ENCODE measurements around the gene SEMA4A.
A peak's percentile ranks its signal among the peaks of the same experiment; 100 is the strongest.
"Not testable (repeated sequence)": the region's sequence is repeated elsewhere in the genome, so short reads cannot be mapped to it uniquely, and the experiment has no call there.

Gene SEMA4A

DNA sequence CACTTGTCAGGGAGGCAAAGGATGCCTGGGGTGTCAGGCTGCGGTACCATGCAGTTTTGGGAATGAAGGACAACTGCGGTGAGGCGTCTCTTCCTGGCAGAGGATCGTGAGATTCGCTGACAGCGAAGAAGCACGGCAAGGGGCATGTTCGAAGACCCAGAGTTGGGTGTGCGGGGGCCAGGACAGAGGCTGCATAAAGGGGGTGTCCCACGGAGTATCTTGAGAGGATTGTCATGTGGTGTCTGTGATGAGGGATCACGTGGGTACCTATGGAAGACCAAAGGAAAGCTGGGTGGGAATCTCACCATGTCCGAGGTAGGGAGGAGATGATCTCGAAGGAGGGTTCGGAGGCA, 40.9 kb downstream of the SEMA4A start:
- DNase-seq (ENCODE audit: low read depth in 2 of 2): no peak

DNA sequence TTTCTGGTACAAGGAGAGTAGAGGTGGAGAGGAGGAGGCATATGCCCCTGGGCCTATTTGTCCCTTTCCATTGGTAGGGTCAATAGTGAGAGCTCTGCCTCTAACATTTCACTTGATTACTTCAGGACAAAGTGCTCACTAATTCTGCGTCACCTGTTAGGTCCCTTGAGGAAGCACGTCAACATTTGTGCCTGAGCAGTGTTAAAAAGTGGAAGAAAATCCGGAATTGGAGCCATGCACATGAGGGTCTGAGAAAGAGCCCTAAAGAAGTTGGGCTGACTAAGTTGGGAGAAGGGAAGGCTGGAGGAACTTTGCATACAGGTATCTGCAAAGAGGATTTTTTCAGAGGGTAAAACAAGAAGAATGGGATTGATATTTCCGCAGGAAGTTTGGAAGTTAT, 42.5 kb downstream of the SEMA4A start:
- no peak for DNase-seq (ENCODE audit: low read depth in 2 of 2)

DNA sequence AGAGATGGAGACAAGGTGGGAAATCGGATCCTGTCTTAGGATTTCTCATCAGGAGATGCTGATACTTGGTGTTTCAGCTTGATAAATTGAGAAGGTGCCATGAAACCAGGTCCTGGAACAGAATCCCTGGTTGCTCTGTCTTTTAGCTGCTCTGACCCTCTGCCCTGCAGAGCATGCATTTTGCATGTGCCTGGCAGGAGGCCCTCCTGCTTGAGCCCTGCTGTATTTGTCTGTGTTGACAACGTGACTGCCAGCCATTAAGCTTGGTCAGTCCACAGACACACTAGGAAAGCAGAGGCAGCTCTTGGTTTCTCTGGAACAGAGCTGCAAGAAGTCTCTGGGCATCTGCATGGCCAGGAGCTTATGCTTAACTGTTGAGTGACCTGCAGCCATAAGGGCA, 43.1 kb downstream of the SEMA4A start:
- no peak for DNase-seq (ENCODE audit: low read depth in 2 of 2)

DNA sequence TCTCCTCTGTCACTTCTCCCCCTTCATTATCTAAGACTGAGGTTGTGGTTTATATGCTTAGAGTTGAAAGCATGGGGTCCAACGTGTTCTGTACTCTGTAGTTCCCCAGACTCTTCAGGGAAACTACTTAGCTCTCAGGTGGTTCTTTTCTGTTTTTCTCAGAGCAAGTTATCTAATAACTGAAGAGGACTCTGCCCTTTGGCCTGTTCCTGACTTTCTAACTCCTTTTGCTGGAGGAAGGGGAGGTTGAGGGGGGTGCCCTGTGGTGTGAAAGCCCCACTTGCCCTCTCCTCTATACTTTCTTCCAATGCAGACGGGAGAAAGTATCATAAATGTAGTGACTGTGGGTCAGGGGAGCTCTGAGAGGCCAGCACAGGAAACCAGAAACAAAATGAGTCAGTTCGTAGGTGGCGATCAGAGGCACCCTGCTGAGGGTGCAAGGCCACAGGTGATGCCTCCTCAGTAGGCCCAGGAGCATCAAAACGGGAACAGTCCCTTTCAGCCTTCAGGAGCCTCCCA, 45.5 kb downstream of the SEMA4A start:
- DNase-seq (ENCODE audit: low read depth in 2 of 2): no peak

DNA sequence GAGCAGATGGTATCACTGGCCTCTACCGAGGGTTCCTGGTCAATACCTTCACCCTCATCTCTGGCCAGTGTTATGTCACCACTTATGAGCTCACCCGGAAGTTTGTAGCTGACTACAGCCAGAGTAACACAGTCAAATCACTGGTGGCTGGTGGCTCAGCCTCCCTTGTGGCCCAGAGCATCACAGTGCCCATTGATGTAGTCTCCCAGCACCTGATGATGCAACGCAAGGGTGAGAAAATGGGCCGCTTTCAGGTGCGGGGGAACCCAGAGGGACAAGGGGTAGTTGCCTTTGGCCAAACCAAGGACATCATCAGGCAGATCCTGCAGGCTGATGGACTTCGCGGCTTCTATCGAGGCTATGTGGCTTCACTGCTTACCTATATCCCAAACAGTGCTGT, 46.7 kb downstream of the SEMA4A start:
- DNase-seq (ENCODE audit: low read depth in 2 of 2): no peak

DNA sequence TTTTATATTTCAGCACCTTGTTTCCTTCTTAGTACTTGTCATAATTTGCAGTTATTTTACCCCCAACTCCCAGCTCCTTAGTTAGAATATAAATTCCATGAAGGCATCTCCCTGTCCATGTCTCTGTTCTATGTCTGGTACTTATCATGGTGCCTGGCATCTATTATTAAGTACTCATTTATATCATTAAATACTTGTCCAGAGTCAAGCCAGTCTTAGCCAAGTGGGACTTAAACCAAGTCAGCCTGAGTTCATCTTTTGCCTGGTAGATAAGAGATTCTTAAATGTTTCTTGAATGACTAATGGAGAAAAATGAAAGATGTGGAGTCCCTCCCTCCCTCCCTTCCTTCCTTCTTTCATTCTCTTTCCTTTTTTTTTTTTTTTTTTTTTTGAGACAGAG, 49.9 kb downstream of the SEMA4A start:
- no peak for DNase-seq (ENCODE audit: low read depth in 2 of 2)

DNA sequence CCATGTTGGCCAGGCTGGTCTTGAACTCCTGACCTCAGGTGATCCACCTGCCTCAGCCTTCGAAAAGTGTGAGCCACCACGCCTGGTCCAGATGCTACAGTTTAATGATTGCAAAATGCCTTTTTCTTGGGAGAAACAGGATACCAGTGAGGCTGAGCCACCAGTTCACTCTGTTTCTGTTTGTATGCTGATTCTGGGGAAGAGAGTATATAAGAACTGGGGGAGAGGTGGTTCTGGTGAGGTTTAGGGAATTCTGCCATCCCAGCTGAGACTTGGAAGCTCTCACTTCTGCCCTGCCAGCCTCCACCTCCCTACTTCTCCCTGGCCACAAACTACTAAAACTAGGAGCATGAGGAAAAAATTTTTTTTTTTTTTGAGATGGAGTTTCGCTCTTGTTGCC, 51.3 kb downstream of the SEMA4A start:
- DNase-seq (ENCODE audit: low read depth in 2 of 2): no peak

DNA sequence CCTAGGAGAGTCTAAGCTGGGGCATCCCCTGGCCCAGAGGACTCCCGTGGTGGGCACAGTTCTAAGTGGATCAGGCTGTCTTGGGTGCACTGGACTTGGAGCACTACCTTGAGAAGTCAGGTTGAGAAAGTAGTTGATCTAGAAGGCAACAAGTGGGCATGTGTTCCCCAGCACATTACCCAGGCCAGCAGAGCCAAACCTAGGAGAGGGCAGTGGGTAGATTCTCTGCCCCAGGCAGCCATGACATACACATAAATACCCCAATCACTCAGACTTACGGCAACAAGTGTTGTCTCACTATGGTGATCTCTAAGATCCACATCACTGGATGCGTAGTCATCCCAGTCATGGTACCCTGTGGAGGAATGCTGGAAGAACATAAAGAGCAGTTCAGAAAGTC, 57.9 kb downstream of the SEMA4A start:
- no peak for DNase-seq (ENCODE audit: low read depth in 2 of 2)

DNA sequence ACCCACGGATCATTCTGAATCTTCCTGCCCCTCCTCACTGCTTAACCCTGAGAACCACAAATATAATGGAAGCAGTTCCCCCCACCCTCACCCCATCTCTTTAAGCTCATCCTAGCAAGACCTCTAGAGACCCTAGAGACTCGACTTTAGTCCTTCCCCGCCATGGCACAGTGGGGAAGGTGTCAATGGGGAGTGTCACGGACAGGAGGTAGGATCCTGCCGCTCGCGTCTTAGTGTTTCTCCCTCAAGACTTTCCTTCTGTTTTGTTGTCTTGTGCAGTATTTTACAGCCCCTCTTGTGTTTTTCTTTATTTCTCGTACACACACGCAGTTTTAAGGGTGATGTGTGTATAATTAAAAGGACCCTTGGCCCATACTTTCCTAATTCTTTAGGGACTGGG, 58.7 kb downstream of the SEMA4A start:
- DNase-seq (ENCODE audit: low read depth in 2 of 2): no peak

DNA sequence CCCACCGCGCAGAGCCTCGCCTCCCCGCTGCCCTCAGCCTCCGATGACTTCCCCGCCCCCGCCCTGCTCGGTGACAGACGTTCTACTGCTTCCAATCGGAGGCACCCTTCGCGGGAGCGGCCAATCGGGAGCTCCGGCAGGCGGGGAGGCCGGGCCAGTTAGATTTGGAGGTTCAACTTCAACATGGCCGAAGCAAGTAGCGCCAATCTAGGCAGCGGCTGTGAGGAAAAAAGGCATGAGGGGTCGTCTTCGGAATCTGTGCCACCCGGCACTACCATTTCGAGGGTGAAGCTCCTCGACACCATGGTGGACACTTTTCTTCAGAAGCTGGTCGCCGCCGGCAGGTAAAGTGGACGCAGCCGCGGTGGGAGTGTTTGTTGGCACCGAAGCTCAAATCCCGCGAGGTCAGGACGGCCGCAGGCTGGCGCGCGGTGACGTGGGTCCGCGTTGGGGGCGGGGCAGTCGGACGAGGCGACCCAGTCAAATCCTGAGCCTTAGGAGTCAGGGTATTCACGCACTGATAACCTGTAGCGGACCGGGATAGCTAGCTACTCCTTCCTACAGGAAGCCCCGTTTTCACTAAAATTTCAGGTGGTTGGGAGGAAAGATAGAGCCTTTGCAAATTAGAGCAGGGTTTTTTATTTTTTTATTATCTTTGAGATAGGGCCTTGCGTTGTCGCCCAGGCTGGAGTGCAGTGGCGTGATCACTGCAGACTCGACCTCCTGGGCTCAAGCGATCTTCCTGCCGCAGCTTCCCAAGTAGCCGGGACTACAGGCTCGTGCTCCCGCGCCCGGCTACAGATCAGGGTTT, 59.7 kb downstream of the SEMA4A start, which contains the start of gene PMF1:
TSS of gene PMF1 (plus strand) at position 175 of the 811 bp plus-strand sequence. CDS start at position 184, 9 bp downstream.
- DNase-seq (ENCODE audit: low read depth in 2 of 2): peak; percentile 88 to 94

DNA sequence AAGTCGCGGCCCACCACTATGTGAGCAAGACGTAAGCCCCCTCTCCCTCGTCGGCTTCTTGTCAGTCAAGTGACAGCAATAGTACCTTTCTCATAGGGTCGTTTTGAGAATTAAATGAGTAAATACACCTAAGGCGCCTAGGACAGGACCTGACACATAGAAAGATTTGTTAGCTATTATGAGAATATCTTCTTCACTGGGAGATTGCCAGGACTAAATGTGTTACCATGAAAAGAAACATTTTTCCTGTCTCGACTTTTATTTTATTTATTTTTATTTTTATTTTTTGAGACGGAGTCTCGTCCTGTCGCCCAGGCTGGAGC, 60.2 kb downstream of the SEMA4A start:
- no peak for DNase-seq (ENCODE audit: low read depth in 2 of 2)

DNA sequence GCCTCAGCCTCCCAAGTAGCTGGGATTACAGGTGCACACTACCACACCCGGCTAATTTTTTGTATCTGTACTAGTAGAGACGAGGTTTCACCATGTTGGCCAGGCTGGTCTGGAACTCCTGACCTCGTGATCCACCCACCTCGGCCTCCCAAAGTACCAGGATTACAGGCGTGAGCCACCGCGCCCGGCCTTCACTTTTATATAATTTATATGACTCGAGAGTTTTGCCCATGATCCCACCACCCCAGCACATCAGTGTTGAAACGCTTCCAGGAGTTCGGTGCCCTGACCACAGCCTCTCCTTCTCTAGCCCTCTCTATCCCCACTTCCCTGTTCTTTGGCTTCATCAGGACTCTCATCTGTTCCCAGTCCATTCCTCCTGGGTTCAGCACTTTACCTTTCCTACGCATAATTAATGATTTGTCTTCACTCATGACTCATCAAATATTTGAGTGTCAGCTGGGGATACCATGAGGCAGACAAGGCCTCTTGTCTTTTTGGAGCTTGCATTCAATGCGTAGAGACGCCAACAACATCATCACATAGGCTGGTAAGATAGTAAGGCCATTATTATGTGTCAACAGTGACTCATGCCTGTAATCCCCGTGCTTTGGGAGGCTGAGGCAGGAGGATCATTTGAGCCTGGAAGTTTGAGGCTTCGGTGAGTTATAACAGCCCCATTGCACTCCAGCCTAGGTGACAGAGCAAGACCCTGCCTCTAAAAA, 60.8 kb downstream of the SEMA4A start:
- DNase-seq (ENCODE audit: low read depth in 2 of 2): no peak

DNA sequence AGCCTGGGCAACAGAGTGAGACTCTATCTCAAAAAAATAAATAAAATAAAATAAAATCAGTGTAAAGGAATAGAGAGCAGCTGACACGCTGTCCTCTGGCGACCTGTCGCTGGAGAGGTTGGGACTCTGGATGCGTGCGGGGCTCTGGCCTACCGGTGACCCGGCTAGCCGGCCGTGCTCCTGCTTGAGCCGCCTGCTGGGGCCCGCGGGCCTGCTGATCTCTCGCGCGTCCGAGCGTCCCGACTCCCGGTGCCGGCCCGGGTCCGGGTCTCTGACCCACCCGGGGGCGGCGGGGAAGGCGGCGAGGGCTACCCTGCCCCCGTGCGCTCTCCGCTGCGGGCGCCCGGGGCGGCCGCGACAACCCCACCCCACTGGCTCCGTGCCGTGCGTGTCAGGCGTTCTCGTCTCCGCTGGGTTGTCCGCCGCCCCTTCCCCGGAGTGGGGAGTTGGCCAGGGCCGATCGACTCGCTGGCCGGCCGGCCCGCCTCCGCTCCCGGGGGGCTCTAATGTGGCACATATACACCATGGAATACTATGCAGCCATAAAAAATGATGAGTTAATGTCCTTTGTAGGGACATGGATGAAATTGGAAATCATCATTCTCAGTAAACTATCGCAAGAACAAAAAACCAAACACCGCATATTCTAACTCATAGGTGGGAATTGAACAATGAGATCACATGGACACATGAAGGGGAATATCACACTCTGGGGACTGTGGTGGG, 63.1 kb downstream of the SEMA4A start:
- not testable (repeated sequence) for DNase-seq (ENCODE audit: low read depth in 2 of 2)

DNA sequence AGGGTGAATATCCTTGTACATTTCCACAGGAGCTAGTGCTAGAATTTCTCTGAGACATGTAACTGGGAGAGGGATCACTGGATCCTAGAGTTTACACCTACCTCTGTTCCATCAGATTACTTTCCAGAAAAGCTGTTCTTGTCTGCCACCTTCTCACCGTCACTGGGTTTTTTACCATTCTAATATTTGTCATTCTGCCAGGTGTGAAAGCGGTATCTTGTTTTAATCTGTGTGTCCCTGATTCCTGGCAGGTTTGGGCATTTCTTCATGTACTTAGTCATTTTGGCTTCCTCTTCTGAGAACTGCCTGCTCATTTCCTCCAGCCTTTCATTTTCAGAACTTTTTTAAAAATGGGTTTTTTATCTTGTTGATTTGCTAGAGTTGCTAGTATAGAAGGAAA, 64.5 kb downstream of the SEMA4A start:
- DNase-seq (ENCODE audit: low read depth in 2 of 2): peak in 1 of 2 donors; percentile 7

DNA sequence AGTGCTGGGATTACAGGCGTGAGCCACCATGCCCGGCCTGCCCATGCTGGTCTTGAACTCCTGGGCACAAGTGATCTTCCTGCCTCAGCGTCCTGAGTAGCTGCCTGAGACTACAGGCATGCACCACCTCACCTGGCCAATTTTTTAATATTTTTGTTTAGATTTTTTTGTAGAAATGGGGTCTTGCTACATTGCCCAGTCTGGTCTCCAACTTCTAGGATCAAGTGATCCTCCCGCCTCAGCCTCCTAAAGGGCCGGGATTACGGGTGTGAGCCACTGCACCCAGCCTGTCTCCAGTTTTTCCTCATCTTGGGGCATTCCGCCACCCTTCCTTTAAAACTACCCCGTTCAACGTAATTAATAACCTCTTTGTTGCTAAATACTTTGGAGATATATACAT, 66.8 kb downstream of the SEMA4A start:
- no peak for DNase-seq (ENCODE audit: low read depth in 2 of 2)

DNA sequence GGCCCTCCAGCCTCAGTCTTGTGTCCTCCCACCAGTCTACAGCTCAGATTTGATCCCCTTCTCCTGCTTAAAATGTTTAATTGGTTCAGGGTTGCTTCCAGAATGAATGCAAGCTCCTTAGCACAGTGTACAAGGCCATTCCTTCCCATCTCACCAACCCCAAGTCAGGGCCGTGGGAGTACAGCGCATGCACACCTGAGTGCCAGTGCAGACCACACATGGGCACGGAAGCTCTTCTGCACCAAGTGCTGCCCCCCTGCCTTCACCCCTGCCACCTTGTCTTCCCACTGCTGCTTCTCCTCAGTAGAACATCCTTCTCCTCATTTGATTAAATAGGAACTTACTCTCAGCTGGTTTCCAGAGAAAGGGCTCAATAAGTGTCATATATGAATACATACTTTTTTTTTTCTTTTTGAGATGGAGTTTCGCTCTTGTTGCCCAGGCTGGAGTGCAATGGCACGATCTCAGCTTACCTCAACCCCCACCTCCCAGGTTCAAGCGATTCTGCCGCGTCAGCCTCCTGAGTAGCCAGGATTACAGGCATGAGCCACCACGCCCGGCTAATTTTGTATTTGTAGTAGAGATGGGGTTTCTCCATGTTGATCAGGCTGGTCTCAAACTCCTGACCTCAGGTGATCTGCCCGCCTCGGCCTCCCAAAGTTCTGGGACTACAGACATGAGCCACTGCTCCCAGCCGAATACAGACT, 68.8 kb downstream of the SEMA4A start:
- no peak for DNase-seq (ENCODE audit: low read depth in 2 of 2)

DNA sequence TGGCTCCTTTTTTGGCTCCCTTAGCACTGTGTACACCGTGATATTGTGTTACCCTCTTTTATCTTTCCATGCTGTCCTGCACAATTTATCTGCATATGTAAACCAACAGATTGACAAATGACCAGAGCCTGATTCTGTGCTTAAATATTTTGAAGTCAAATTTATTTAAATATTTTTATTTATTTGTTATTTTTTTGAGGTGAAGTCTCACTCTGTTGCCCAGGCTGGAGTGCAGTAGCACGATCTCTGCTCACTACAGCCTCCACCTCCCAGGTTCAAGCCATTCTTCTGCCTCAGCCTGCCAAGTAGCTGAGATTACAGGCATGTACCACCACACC, 72.3 kb downstream of the SEMA4A start:
- no peak for DNase-seq (ENCODE audit: low read depth in 2 of 2)

DNA sequence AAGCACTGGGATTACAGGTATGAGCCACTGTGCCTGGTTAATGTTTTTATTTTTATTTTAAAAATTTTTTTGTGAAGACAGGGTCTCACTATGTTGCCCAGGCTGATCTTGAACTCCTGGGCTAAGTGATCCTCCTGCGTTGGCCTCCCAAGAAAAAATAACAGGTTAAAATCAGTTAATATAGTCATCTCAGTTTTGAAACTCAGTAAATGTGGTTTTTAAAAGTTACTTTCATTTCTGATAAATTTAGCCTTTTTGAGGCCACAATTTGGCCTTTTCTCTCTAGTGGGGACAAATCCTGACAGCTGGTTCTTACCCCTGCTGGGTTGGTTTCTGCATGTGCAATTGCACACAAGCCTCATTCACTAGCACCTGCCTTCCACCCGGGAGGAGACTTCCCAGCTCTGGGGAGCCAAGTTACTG, 72.7 kb downstream of the SEMA4A start:
- DNase-seq (ENCODE audit: low read depth in 2 of 2): no peak

DNA sequence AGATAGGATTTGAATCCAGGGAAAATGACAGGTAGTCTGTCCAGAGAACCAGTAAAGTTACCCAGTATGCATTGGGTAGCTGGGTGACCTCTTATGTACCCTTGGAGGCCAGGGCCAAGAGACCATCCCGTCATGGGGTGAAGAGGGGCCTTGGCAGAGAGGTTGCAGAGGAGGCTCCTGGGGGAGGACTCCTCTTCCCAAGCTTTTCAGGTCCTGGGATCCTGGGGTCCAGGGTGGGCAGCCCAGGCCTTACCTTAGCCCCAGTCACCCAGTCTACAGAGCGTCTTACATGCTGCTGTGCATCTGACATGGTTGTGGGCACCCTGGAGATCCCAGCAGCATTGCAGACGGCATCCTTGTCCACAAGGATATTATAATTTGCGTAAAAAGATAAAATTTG, 73.4 kb downstream of the SEMA4A start:
- no peak for DNase-seq (ENCODE audit: low read depth in 2 of 2)

Data from stimulated activated CD8-positive, alpha-beta memory T cell treated with anti-CD3 and anti-CD28 coated beads, Interleukin-15, amount 100 ng/mL, for 4 hours (primary cell).